Activated gamma-delta T cell (primary cell): ENCODE results near the gene SLC25A17.
"Not testable (repeated sequence)": the region's sequence is repeated elsewhere in the genome, so short reads cannot be mapped to it uniquely, and the experiment has no call there.

Source experiments
- DNase-seq: peaks from one replicate; lab custom pipeline; 2025; lab: John Stamatoyannopoulos, UW
- total RNA-seq, 2 donors: gene quantifications; one replicate each; lab custom pipeline; 2026; lab: John Stamatoyannopoulos, UW

The SLC25A17 gene
- total RNA-seq = 17.6 to 19.5 reads per million in 2 donors

- peak; percentile 81 for DNase-seq
Measured at GRCh38 chr22:40818747-40819598, at the start of gene SLC25A17. Gene SLC25A17, minus strand, starts transcription at chr22:40819346. Its CDS starts 98 bp downstream, at chr22:40819248.

GRCh38 chr22:40868379-40868778, 49.2 kb upstream of the SLC25A17 start:
- DNase-seq = not testable (repeated sequence)

GRCh38 chr22:40867109-40867508, 48.0 kb upstream of the SLC25A17 start:
- no peak for DNase-seq

- no peak for DNase-seq
Measured at GRCh38 chr22:40862537-40862936, 43.4 kb upstream of the SLC25A17 start.

GRCh38 chr22:40862013-40862412, 42.9 kb upstream of the SLC25A17 start, which contains the start of gene DNAJB7:
Gene DNAJB7, minus strand, starts transcription at chr22:40862113. Its CDS starts 119 bp downstream, at chr22:40861994.
- no peak for DNase-seq

GRCh38 chr22:40857309-40857855, 38.2 kb upstream of the SLC25A17 start:
- DNase-seq = no peak

- DNase-seq = peak; percentile 95
Measured at GRCh38 chr22:40856513-40857308, 37.6 kb upstream of the SLC25A17 start, which contains the start of the genes ST13 and XPNPEP3. Gene ST13, minus strand, starts transcription at chr22:40856639. Its CDS starts 99 bp downstream, at chr22:40856540. Gene XPNPEP3, plus strand, starts transcription at chr22:40857148. Its CDS starts 34 bp downstream, at chr22:40857182.

- no peak for DNase-seq
Measured at GRCh38 chr22:40855979-40856512, 36.9 kb upstream of the SLC25A17 start.

- DNase-seq = no peak
Measured at GRCh38 chr22:40855071-40855978, 36.2 kb upstream of the SLC25A17 start.

GRCh38 chr22:40853961-40854360, 34.8 kb upstream of the SLC25A17 start:
- DNase-seq = no peak

- no peak for DNase-seq
Measured at GRCh38 chr22:40853333-40853732, 34.2 kb upstream of the SLC25A17 start.

GRCh38 chr22:40845816-40846215, 26.7 kb upstream of the SLC25A17 start:
- not testable (repeated sequence) for DNase-seq

GRCh38 chr22:40844951-40845350, 25.8 kb upstream of the SLC25A17 start:
- no peak for DNase-seq

GRCh38 chr22:40838486-40838885, 19.3 kb upstream of the SLC25A17 start:
- no peak for DNase-seq

GRCh38 chr22:40834619-40835018, 15.5 kb upstream of the SLC25A17 start:
- no peak for DNase-seq

- DNase-seq = no peak
Measured at GRCh38 chr22:40829131-40829530, 10.0 kb upstream of the SLC25A17 start.

- no peak for DNase-seq
Measured at GRCh38 chr22:40826984-40827741, 8.0 kb upstream of the SLC25A17 start.

- not testable (repeated sequence) for DNase-seq
Measured at GRCh38 chr22:40826292-40826691, 7.1 kb upstream of the SLC25A17 start.

GRCh38 chr22:40823426-40823825, 4.3 kb upstream of the SLC25A17 start:
- DNase-seq = no peak

- DNase-seq = no peak
Measured at GRCh38 chr22:40819599-40820140, 524 bp upstream of the SLC25A17 start.
